Upper lobe of right lung (tissue), 1 donor: ENCODE data around the gene LRWD1. TPM values are rescaled to one million over a fixed set of nuclear protein-coding genes. Genes with fewer than 3 reads are reported as not detected.
"Not testable (repeated sequence)": the region's sequence is repeated elsewhere in the genome, so short reads cannot be mapped to it uniquely, and the experiment has no call there.

ENCODE experiments used
- ATAC-seq: fragments of 200-7000 bp; cut with Tn5 transposase; one replicate; pipeline ENCODE4 v1.9.1; 2020; ENCODE audit warnings: mild to moderate bottlenecking, moderate library complexity
- DNase-seq: peaks from one replicate; pipeline ENCODE4 v3.0.0-alpha.2; 2020
- H3K27ac ChIP-seq: fragments of 200-600 bp; one replicate; pipeline ENCODE4 v1.8.0; 2022
- H3K27me3 ChIP-seq: fragments of 200-600 bp; one replicate; pipeline ENCODE4 v1.8.0; 2022; ENCODE audit warnings: mild to moderate bottlenecking
- H3K36me3 ChIP-seq: fragments of 200-600 bp; one replicate; pipeline ENCODE4 v1.8.0; 2022
- H3K4me1 ChIP-seq: fragments of 200-600 bp; one replicate; pipeline ENCODE4 v1.8.0; 2022
- H3K4me3 ChIP-seq: fragments of 200-600 bp; one replicate; pipeline ENCODE4 v1.8.0; 2022; ENCODE audit warnings: mild to moderate bottlenecking
- H3K9me3 ChIP-seq: fragments of 200-600 bp; one replicate; pipeline ENCODE4 v1.8.0; 2022
- CTCF ChIP-seq: fragments of 200-600 bp; IDR thresholded peaks from one replicate; pipeline ENCODE4 v1.8.0; 2022; ENCODE audit warnings: antibody characterized with exemption
- intact Hi-C: fragments of 100-400 bp; cut with DNase I; formaldehyde crosslinking; loops from one replicate; pipeline ENCODE4 v1.11.0; 2022
- total RNA-seq: library from RNA; stranded (reverse); fragmentation: NEBNext Ultra II Directional; extraction: Animal tissue kit (Norgen Biotek cat#: 25700); gene quantifications from one replicate; pipeline ENCODE4 v1.2.1, GENCODE V29; 2021
- donor health status: DM: no; HTN: yes; CAD: no; lungs with severe emphysema.

Gene LRWD1
- total RNA-seq, 1 donor from 2014 or later, result 15.7 TPM

- intact Hi-C loops, result no loop called here
- no peak for DNase-seq
- no peak for TF ChIP-seq CTCF
- Histone ChIP-seq H3K36me3 (peaks cover 3% of the 10 kb centered on the region), H3K4me3 (no peak overlapping the region), H3K9me3 (no peaks in the 10 kb centered on the region), H3K27me3 (no peaks in the 10 kb centered on the region), H3K4me1 (no peaks in the 10 kb centered on the region), H3K27ac (no peak overlapping the region)
- ATAC-seq, result peak; percentile 15
These were observed 13.3 kb upstream of the LRWD1 start for GRCh38 chr7:102451371-102452054.

- ATAC-seq, result no peak
- Histone ChIP-seq H3K9me3 (no peaks in the 10 kb centered on the region), H3K27me3 (no peaks in the 10 kb centered on the region), H3K36me3 (peaks cover 12% of the 10 kb centered on the region), H3K4me3 (no peak overlapping the region), H3K4me1 (no peaks in the 10 kb centered on the region), H3K27ac (no peak overlapping the region)
- intact Hi-C loops, result no loop called here
- TF ChIP-seq CTCF, result no peak
- no peak for DNase-seq
These were observed 12.3 kb upstream of the LRWD1 start for GRCh38 chr7:102452451-102452850.

DNA sequence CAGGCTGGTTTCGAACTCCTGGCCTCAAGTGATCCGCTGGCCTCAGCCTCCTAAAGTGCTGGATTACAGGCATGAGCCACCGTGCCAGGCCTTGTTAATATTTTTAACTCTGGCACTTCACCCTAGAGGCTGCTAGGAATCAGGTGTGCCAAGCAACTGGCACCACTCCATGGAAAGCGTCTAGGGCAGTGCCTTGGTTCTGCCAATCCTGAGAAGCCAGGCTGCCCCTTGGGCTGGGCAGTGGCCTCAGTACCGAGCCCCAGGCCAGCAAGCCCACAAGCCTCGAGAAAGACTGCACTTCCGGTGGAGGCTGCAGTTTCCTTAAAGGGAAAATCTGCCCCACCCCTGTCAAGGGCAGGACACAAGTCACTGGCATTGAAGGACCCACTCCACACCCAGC, 11.5 kb upstream of the LRWD1 start:
- TF ChIP-seq CTCF, result no peak
- intact Hi-C loops, result no loop called here
- no peak overlapping the region for H3K4me3 ChIP-seq
- DNase-seq (no peak), ATAC-seq (peak; percentile 47)
- H3K27me3 ChIP-seq, result no peaks in the 10 kb centered on the region
- peaks cover 21% of the 10 kb centered on the region for H3K36me3 ChIP-seq
- H3K4me1 ChIP-seq, result no peaks in the 10 kb centered on the region
- H3K9me3 ChIP-seq, result no peaks in the 10 kb centered on the region
- no peak overlapping the region for H3K27ac ChIP-seq

DNA sequence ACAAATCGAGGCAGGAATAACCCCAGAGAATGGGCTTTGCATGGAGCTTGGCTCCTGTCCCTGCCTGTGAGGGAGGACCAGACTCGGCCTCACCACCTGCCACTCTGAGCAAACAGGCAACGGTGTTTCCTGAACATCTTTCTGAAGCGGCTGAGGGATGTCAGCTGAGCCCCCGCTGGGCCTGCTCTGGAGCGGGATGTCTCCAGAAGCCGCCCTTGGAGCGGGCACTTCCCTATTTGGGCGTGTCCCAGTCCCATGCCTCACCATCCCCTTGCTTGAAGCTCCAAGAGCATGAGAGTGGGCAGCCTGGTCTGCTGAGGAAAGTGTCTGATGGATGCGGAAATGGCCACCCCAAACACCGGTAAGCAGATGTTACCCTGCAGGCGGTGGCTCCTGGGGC, 10.3 kb upstream of the LRWD1 start:
- ATAC-seq, result peak; percentile 40
- H3K27ac ChIP-seq, result no peak overlapping the region
- intact Hi-C loops, result no loop called here
- no peak for TF ChIP-seq CTCF
- no peak for DNase-seq
- peaks cover 32% of the 10 kb centered on the region for H3K36me3 ChIP-seq
- no peaks in the 10 kb centered on the region for H3K4me1 ChIP-seq
- no peaks in the 10 kb centered on the region for H3K9me3 ChIP-seq
- no peak overlapping the region for H3K4me3 ChIP-seq
- no peaks in the 10 kb centered on the region for H3K27me3 ChIP-seq

- DNase-seq, H3K4me1 ChIP-seq, H3K27ac ChIP-seq, H3K27me3 ChIP-seq, intact Hi-C loops, H3K9me3 ChIP-seq, H3K4me3 ChIP-seq, ATAC-seq: not testable (repeated sequence)
- H3K36me3 ChIP-seq, result peaks cover 33% of the 10 kb centered on the region
These were observed 9.9 kb upstream of the LRWD1 start for GRCh38 chr7:102454932-102455331.

- H3K4me1 ChIP-seq, result no peaks in the 10 kb centered on the region
These were observed 9.2 kb upstream of the LRWD1 start for GRCh38 chr7:102455596-102455995.

More at GRCh38 chr7:102455596-102455995, 9.2 kb upstream of the LRWD1 start:
- Histone ChIP-seq H3K27me3 (no peaks in the 10 kb centered on the region), H3K36me3 (peaks cover 33% of the 10 kb centered on the region), H3K4me3 (no peak overlapping the region), H3K9me3 (no peaks in the 10 kb centered on the region), H3K27ac (no peak overlapping the region)
- no peak for ATAC-seq
- DNase-seq, result no peak
- intact Hi-C loops, result no loop called here
- no peak for TF ChIP-seq CTCF
